Hematopoietic multipotent progenitor cell treated with erythropoietin and hydrocortisone succinate and interleukin-3 and kit ligand, for 8 days (in vitro differentiated cells): ENCODE data around the gene UBQLN1.
"Not testable (repeated sequence)": the region's sequence is repeated elsewhere in the genome, so short reads cannot be mapped to it uniquely, and the experiment has no call there.

ENCODE experiments used
- DNase-seq: peaks from one replicate; pipeline ENCODE4 v3.0.0-alpha.2; 2015

The UBQLN1 gene

GRCh38 chr9:83629433-83630104 lies 78.2 kb downstream of the UBQLN1 start:
- DNase-seq = no peak

- DNase-seq = no peak
Observed at GRCh38 chr9:83628540-83628939, 79.2 kb downstream of the UBQLN1 start.

- no peak for DNase-seq
Observed at GRCh38 chr9:83625178-83625577, 82.6 kb downstream of the UBQLN1 start.

- DNase-seq = peak; percentile 88
Observed at GRCh38 chr9:83623679-83624076, 84.1 kb downstream of the UBQLN1 start.

- DNase-seq = no peak
Observed at GRCh38 chr9:83622939-83623678, 84.6 kb downstream of the UBQLN1 start, which contains the start of gene IDNK. TSS of gene IDNK (plus strand) at chr9:83623143. CDS start at chr9:83623172, 29 bp downstream.

- peak; percentile 70 for DNase-seq
Observed at GRCh38 chr9:83622433-83622938, 85.3 kb downstream of the UBQLN1 start.

GRCh38 chr9:83620841-83621636 lies 86.7 kb downstream of the UBQLN1 start:
- peak; percentile 78 for DNase-seq

GRCh38 chr9:83617299-83617698 lies 90.5 kb downstream of the UBQLN1 start:
- DNase-seq = no peak

GRCh38 chr9:83613298-83613697 lies 94.5 kb downstream of the UBQLN1 start:
- DNase-seq = not testable (repeated sequence)
